Loucy (cell line): ENCODE measurements around the gene HERPUD2.

Experiments used
- H2AFZ ChIP-seq: fragments of 200-600 bp; sonication (generic); 2 replicates; pipeline ENCODE4 v1.6.0; 2016; ENCODE audit warnings: antibody characterized with exemption, mild to moderate bottlenecking, low read length, moderate library complexity
- H3F3A ChIP-seq: fragments of 200-600 bp; 2 replicates; pipeline ENCODE4 v1.6.0; 2016; ENCODE audit warnings: antibody characterized with exemption, low read depth, mild to moderate bottlenecking
- H3K27me3 ChIP-seq: fragments of 200-600 bp; sonication (generic); 2 replicates; pipeline ENCODE4 v1.6.1; 2014; ENCODE audit warnings: low read length, mild to moderate bottlenecking; ENCODE audit not compliant: insufficient read depth, poor library complexity, severe bottlenecking
- H3K36me3 ChIP-seq: fragments of 200-600 bp; sonication (generic); 2 replicates; pipeline ENCODE4 v1.6.1; 2016; ENCODE audit warnings: low read length; ENCODE audit not compliant: insufficient read depth
- H3K4me1 ChIP-seq: fragments of 200-600 bp; sonication (generic); 2 replicates; pipeline ENCODE4 v1.5.1; 2014; ENCODE audit warnings: low read length, mild to moderate bottlenecking; ENCODE audit not compliant: insufficient read depth, poor library complexity, severe bottlenecking
- H3K4me2 ChIP-seq: fragments of 200-600 bp; sonication (generic); 2 replicates; pipeline ENCODE4 v1.6.0; 2014; ENCODE audit warnings: antibody characterized with exemption, low read length, low read depth, mild to moderate bottlenecking; ENCODE audit not compliant: poor library complexity, severe bottlenecking
- H3K4me3 ChIP-seq: fragments of 200-600 bp; sonication (generic); 2 replicates; pipeline ENCODE4 v1.5.1; 2014; ENCODE audit warnings: low read length, mild to moderate bottlenecking, mixed read lengths; ENCODE audit not compliant: poor library complexity, severe bottlenecking
- H3K79me2 ChIP-seq: fragments of 200-600 bp; sonication (generic); 2 replicates; pipeline ENCODE4 v1.6.1; 2014; ENCODE audit warnings: low read length; ENCODE audit not compliant: insufficient read depth
- H3K9ac ChIP-seq: fragments of 200-600 bp; sonication (generic); 2 replicates; pipeline ENCODE4 v1.6.0; 2014; ENCODE audit warnings: mild to moderate bottlenecking, low read depth, low read length, moderate library complexity; ENCODE audit not compliant: poor library complexity, severe bottlenecking
- H3K9me2 ChIP-seq: fragments of 200-600 bp; sonication (generic); replicated peaks from 2 replicates; pipeline ENCODE4 v1.6.1; 2016; ENCODE audit warnings: low read depth, low read length, mixed read lengths
- H3K9me3 ChIP-seq: fragments of 200-600 bp; sonication (generic); 2 replicates; pipeline ENCODE4 v1.6.1; 2014; ENCODE audit warnings: mild to moderate bottlenecking, antibody characterized with exemption, low read length, low read depth; ENCODE audit not compliant: insufficient read depth
- H4K20me1 ChIP-seq: fragments of 200-600 bp; sonication (generic); 2 replicates; pipeline ENCODE4 v1.6.0; 2014; ENCODE audit warnings: antibody characterized with exemption, low read length, mild to moderate bottlenecking; ENCODE audit not compliant: insufficient read depth, poor library complexity, severe bottlenecking
- CTCF ChIP-seq: fragments of 200-600 bp; sonication (generic); conservative IDR thresholded peaks from 2 replicates; pipeline ENCODE4 v1.5.1; 2014; ENCODE audit warnings: mild to moderate bottlenecking, antibody characterized with exemption, low read length
- EZH2phosphoT487 ChIP-seq: fragments of 200-600 bp; IDR thresholded peaks from 2 replicates; pipeline ENCODE4 v1.6.1; 2018; ENCODE audit warnings: antibody characterized with exemption, mild to moderate bottlenecking, moderate library complexity, borderline replicate concordance

The HERPUD2 gene

GRCh38 chr7:35685781-35686180 is 9.2 kb downstream of the HERPUD2 start:
- peaks cover 88% of the 10 kb centered on the region for H3K79me2 ChIP-seq
- no peak for TF ChIP-seq CTCF
- TF ChIP-seq EZH2phosphoT487: no peak

GRCh38 chr7:35681231-35682029 is 13.5 kb downstream of the HERPUD2 start:
- Histone ChIP-seq H3K9me2 (no peaks in the 10 kb centered on the region), H3K4me2 (no peak overlapping the region), H3K36me3 (no peaks in the 10 kb centered on the region), H3F3A (no peaks in the 10 kb centered on the region), H3K27me3 (no peaks in the 10 kb centered on the region), H3K4me3 (no peak overlapping the region), H3K9ac (no peak overlapping the region), H4K20me1 (peaks cover 17% of the 10 kb centered on the region), H3K9me3 (no peaks in the 10 kb centered on the region), H3K79me2 (peaks cover 89% of the 10 kb centered on the region), H3K4me1 (peaks cover 11% of the 10 kb centered on the region), H2AFZ (no peak overlapping the region)
- TF ChIP-seq CTCF (no peak), EZH2phosphoT487 (no peak)

More at GRCh38 chr7:35685781-35686180, 9.2 kb downstream of the HERPUD2 start:
- H3F3A ChIP-seq: no peaks in the 10 kb centered on the region
- no peaks in the 10 kb centered on the region for H3K9me3 ChIP-seq
- H3K4me1 ChIP-seq: peaks cover 31% of the 10 kb centered on the region
- no peaks in the 10 kb centered on the region for H3K27me3 ChIP-seq
- no peaks in the 10 kb centered on the region for H3K36me3 ChIP-seq
- H3K4me3 ChIP-seq: no peak overlapping the region
- H4K20me1 ChIP-seq: peaks cover 23% of the 10 kb centered on the region
- H3K4me2 ChIP-seq: no peak overlapping the region
- no peak overlapping the region for H3K9ac ChIP-seq
- no peaks in the 10 kb centered on the region for H3K9me2 ChIP-seq
- no peak overlapping the region for H2AFZ ChIP-seq

GRCh38 chr7:35680403-35681013 is 14.4 kb downstream of the HERPUD2 start:
- TF ChIP-seq CTCF (no peak), EZH2phosphoT487 (no peak)
- Histone ChIP-seq H3K27me3 (no peaks in the 10 kb centered on the region), H2AFZ (no peak overlapping the region), H4K20me1 (peaks cover 22% of the 10 kb centered on the region), H3K4me1 (peaks cover 11% of the 10 kb centered on the region), H3K4me3 (no peak overlapping the region), H3K9ac (no peak overlapping the region), H3F3A (no peaks in the 10 kb centered on the region), H3K36me3 (no peaks in the 10 kb centered on the region), H3K79me2 (peaks cover 90% of the 10 kb centered on the region), H3K9me3 (no peaks in the 10 kb centered on the region), H3K9me2 (no peaks in the 10 kb centered on the region), H3K4me2 (peak overlapping the region; percentile 16)
